ENCODE data around the gene PRCC.

- TF ChIP-seq EZH2phosphoT487 (IDR thresholded peaks at IDR 0.05; ENCODE audit: borderline replicate concordance) (no peak), CTCF (conservative IDR thresholded peaks at IDR 0.05; ENCODE audit: low read length) (no peak)
Observed at GRCh38 chr1:156745881-156746280, 21.5 kb upstream of the PRCC start.
